H1 (cell line): ENCODE measurements around the gene BTBD16. TPM values are rescaled to one million over a fixed set of nuclear protein-coding genes. Genes with fewer than 3 reads are reported as not detected.

Experiments used
- CTCF ChIA-PET: fragments of 300-600 bp; sonication (Branson Sonifier 250); formaldehyde crosslinking; loops from one replicate; lab custom pipeline; 2021; ENCODE audit not compliant: partially characterized antibody; lab: Charles Lee
- POLR2A ChIA-PET: fragments of 300-600 bp; sonication (Branson Sonifier 250); formaldehyde crosslinking; loops from one replicate; lab custom pipeline; 2021; ENCODE audit warnings: inconsistent platforms; ENCODE audit not compliant: partially characterized antibody; lab: Charles Lee
- DNase-seq, 2 experiments: peaks; one replicate each; pipeline versions ENCODE4 v3.0.0 to v3.0.0-alpha.2; 2010 to 2022; ENCODE audit warnings: low spot score in 2 of 2, low read depth in 1 of 2, mixed read lengths in 1 of 2
- FAIRE-seq: peaks from 2 replicates; lab custom pipeline; 2011; peaks lifted over from hg19 to GRCh38; lab: Jason Lieb, UNC
- H2AFZ ChIP-seq: 2 replicates; pipeline ENCODE4 v1.8.1; 2012; ENCODE audit warnings: low read length, inconsistent platforms
- H2AK5ac ChIP-seq: 2 replicates; pipeline ENCODE4 v1.6.1; 2013; ENCODE audit warnings: low read depth, low read length
- H2BK120ac ChIP-seq: replicated peaks from 2 replicates; pipeline ENCODE3; 2013; ENCODE audit warnings: low read depth, low read length, inconsistent platforms
- H2BK12ac ChIP-seq: 2 replicates; pipeline ENCODE4 v1.6.1; 2013; ENCODE audit warnings: low read depth, low read length
- H2BK15ac ChIP-seq: 2 replicates; pipeline ENCODE4 v1.6.1; 2013; ENCODE audit warnings: low read length
- H2BK20ac ChIP-seq: 2 replicates; pipeline ENCODE4 v1.6.1; 2013; ENCODE audit warnings: low read length
- H2BK5ac ChIP-seq: 2 replicates; pipeline ENCODE4 v1.6.1; 2013; ENCODE audit warnings: low read depth, low read length
- H3K14ac ChIP-seq: 2 replicates; pipeline ENCODE4 v1.6.1; 2013; ENCODE audit warnings: inconsistent platforms; ENCODE audit not compliant: insufficient read length
- H3K18ac ChIP-seq: 2 replicates; pipeline ENCODE4 v1.6.1; 2013; ENCODE audit warnings: low read length; ENCODE audit errors: extremely low read depth
- H3K23ac ChIP-seq: 2 replicates; pipeline ENCODE4 v1.6.1; 2013; ENCODE audit warnings: inconsistent platforms; ENCODE audit not compliant: insufficient read length
- H3K23me2 ChIP-seq: 2 replicates; pipeline ENCODE4 v1.6.1; 2013; ENCODE audit warnings: low read depth, low read length
- H3K27ac ChIP-seq: 2 replicates; pipeline ENCODE4 v1.6.1; 2011; ENCODE audit warnings: low read depth, low read length, inconsistent platforms
- H3K27me3 ChIP-seq, 4 experiments: replicated peaks in 1 of 4; 1 replicate in 1 of 4; 2 replicates in 3 of 4; pipeline versions ENCODE4 v1.6.1 to v1.8.1; 2011 to 2013; ENCODE audit warnings: low read length in 3 of 4, mild to moderate bottlenecking in 3 of 4, inconsistent platforms in 2 of 4, mixed read lengths in 2 of 4, moderate library complexity in 1 of 4; ENCODE audit not compliant: control insufficient read depth in 3 of 4, insufficient read depth in 3 of 4; ENCODE audit errors: extremely low read depth in 1 of 4
- H3K36me3 ChIP-seq, 4 experiments: 2 replicates each; pipeline versions ENCODE4 v1.6.1 to v1.8.1; 2011 to 2013; ENCODE audit warnings: mild to moderate bottlenecking in 4 of 4, low read length in 3 of 4, moderate library complexity in 2 of 4, control low read depth in 1 of 4, inconsistent platforms in 1 of 4; ENCODE audit not compliant: insufficient read depth in 4 of 4, control insufficient read depth in 2 of 4
- H3K4ac ChIP-seq: replicated peaks from 2 replicates; pipeline ENCODE3; 2013; ENCODE audit warnings: low read length, low read depth, mixed read lengths, inconsistent platforms; ENCODE audit not compliant: insufficient read length
- H3K4me1 ChIP-seq, 4 experiments: replicated peaks in 1 of 4; 1 replicate in 1 of 4; 2 replicates in 3 of 4; pipeline versions ENCODE4 v1.6.1 to v1.8.1; 2011 to 2013; ENCODE audit warnings: low read length in 3 of 4, inconsistent platforms in 2 of 4, mixed read lengths in 1 of 4; ENCODE audit not compliant: insufficient read depth in 4 of 4, control insufficient read depth in 3 of 4
- H3K4me2 ChIP-seq, 2 experiments: 2 replicates each; pipeline versions ENCODE4 v1.6.1 to v1.8.1; 2011 to 2013; ENCODE audit warnings: low read depth in 2 of 2, low read length in 2 of 2, control low read depth in 1 of 2, inconsistent platforms in 1 of 2, mild to moderate bottlenecking in 1 of 2; ENCODE audit not compliant: insufficient read depth in 1 of 2
- H3K4me3 ChIP-seq, 4 experiments: fragments of 200-600, 300-600 bp in 1 of 4; sonication (generic), shearing (Covaris generic), sonication (Bioruptor Twin) in 1 of 4; 2 replicates each; pipeline versions ENCODE4 v1.5.1 to v1.8.1; 2011 to 2016; ENCODE audit warnings: low read length in 4 of 4, low read depth in 3 of 4, control low read depth in 2 of 4, inconsistent platforms in 2 of 4, mild to moderate bottlenecking in 2 of 4, mixed read lengths in 1 of 4, moderate library complexity in 1 of 4; ENCODE audit not compliant: insufficient read depth in 2 of 4; ENCODE audit errors: extremely low read depth in 1 of 4
- H3K56ac ChIP-seq: replicated peaks from 2 replicates; pipeline ENCODE3; 2013; ENCODE audit warnings: low read depth, mild to moderate bottlenecking, mixed read lengths, low read length, inconsistent platforms; ENCODE audit not compliant: insufficient read length
- H3K79me1 ChIP-seq: 2 replicates; pipeline ENCODE4 v1.6.1; 2013; ENCODE audit warnings: low read depth, low read length, control low read depth
- H3K79me2 ChIP-seq, 2 experiments: 2 replicates each; pipeline versions ENCODE4 v1.6.1 to v1.8.1; 2012 to 2013; ENCODE audit warnings: low read length in 2 of 2, mild to moderate bottlenecking in 2 of 2, inconsistent platforms in 1 of 2; ENCODE audit not compliant: insufficient read depth in 2 of 2, control insufficient read depth in 1 of 2
- H3K9ac ChIP-seq, 4 experiments: replicated peaks in 1 of 4; 1 replicate in 1 of 4; 2 replicates in 3 of 4; pipeline versions ENCODE4 v1.6.1 to v1.8.1; 2011 to 2013; ENCODE audit warnings: low read depth in 3 of 4, low read length in 3 of 4, control low read depth in 2 of 4, mild to moderate bottlenecking in 2 of 4, moderate library complexity in 2 of 4, inconsistent platforms in 1 of 4; ENCODE audit errors: extremely low read depth in 1 of 4
- H3K9me3 ChIP-seq, 2 experiments: 2 replicates each; pipeline versions ENCODE4 v1.6.1 to v1.8.1; 2012 to 2013; ENCODE audit warnings: mild to moderate bottlenecking in 2 of 2, moderate library complexity in 2 of 2, control low read depth in 1 of 2, inconsistent platforms in 1 of 2, low read depth in 1 of 2, low read length in 1 of 2, mixed read lengths in 1 of 2; ENCODE audit not compliant: insufficient read depth in 2 of 2
- H4K20me1 ChIP-seq, 2 experiments: replicated peaks in 1 of 2; 2 replicates each; pipeline versions ENCODE3 to v1.8.1; 2011 to 2013; ENCODE audit warnings: inconsistent platforms in 2 of 2, low read length in 2 of 2, mild to moderate bottlenecking in 1 of 2; ENCODE audit not compliant: insufficient read depth in 2 of 2, control insufficient read depth in 1 of 2
- H4K5ac ChIP-seq: 2 replicates; pipeline ENCODE4 v1.6.1; 2013; ENCODE audit warnings: low read length, low read depth, mixed read lengths, inconsistent platforms; ENCODE audit not compliant: insufficient read length
- H4K8ac ChIP-seq: 2 replicates; pipeline ENCODE4 v1.8.0; 2013; ENCODE audit warnings: mild to moderate bottlenecking, moderate library complexity, low read length, inconsistent platforms; ENCODE audit not compliant: insufficient read depth; ENCODE audit errors: extremely low read depth
- H4K91ac ChIP-seq: replicated peaks from 2 replicates; pipeline ENCODE3; 2013; ENCODE audit warnings: low read length, mixed read lengths, inconsistent platforms; ENCODE audit not compliant: insufficient read length
- POU5F1 ChIP-seq: IDR thresholded peaks from 2 replicates; pipeline ENCODE4 v1.6.1; 2011; ENCODE audit warnings: low read depth, mild to moderate bottlenecking, low read length, moderate library complexity
- WGBS, 2 experiments: shearing (Covaris generic) in 1 of 2; methylation state at CpG; one replicate each; pipeline versions ENCODE4 v1.1.6 to v1.1.7; 2013 to 2015; ENCODE audit warnings: low lambda C conversion rate in 2 of 2, mixed read lengths in 2 of 2, inconsistent platforms in 1 of 2, low coverage in 1 of 2, missing lambda C conversion rate in 1 of 2; ENCODE audit not compliant: insufficient replicate concordance in 2 of 2, insufficient coverage in 1 of 2, insufficient read length in 1 of 2; ENCODE audit errors: extremely low coverage in 1 of 2, missing lambda C conversion rate in 1 of 2; 5-methylcytosine and 5-hydroxymethylcytosine counted together
- polyA plus RNA-seq, 7 experiments: library from polyadenylated mRNA; depleted of rRNA in 3 of 7; stranded (reverse) in 5 of 7; unstranded in 2 of 7; fragments of >200 nt in 5 of 7; fragments of 200-250 nt in 2 of 7; gene quantifications; 1 replicate in 5 of 7; 2 replicates in 1 of 7; 4 replicates in 1 of 7; pipeline versions ENCODE4 v1.2.1 to v1.2.3, GENCODE V29; 2011 to 2013; ENCODE audit warnings: missing spikeins in 2 of 7, mixed read lengths in 2 of 7
- total RNA-seq: library from RNA; stranded (reverse); fragmentation: NEBNext Ultra II Directional; extraction: Animal tissue kit (Norgen Biotek cat#: 25700); gene quantifications from 2 replicates; pipeline ENCODE4 v1.2.1, GENCODE V29; 2021

The BTBD16 gene
- total and polyA plus RNA-seq, 2 of the 8 experiments (the other 6 are each of a cell fraction or from before 2014, with no cell fraction given) = 0.05 TPM; not detected in 1

- FAIRE-seq = no peak
- DNase-seq = no peak
- no peak overlapping the region for H3K27ac ChIP-seq
Observed at GRCh38 chr10:122336332-122336731, 65.2 kb downstream of the BTBD16 start.

More at GRCh38 chr10:122336332-122336731, 65.2 kb downstream of the BTBD16 start:
- CTCF ChIA-PET = interaction anchor here (0.6 to 1.4 kb wide), 3 partner anchors 20 to 282 kb away, joined by 3 to 7 read pairs (median 3); no protein-coding TSS in a partner anchor
- H3K23me2 ChIP-seq = no peaks in the 10 kb centered on the region
- peaks cover 0 to 4% (median 3%) of the 10 kb centered on the region in 4 experiments; a peak in 5 of 7 replicates for H3K4me1 ChIP-seq
- no peak overlapping the region for H3K23ac ChIP-seq
- no peak overlapping the region for H4K5ac ChIP-seq
- no peak overlapping the region for H3K4me2 ChIP-seq
- no peak overlapping the region for H3K56ac ChIP-seq
- no peak overlapping the region for H3K4me3 ChIP-seq
- 89% methylated on average over 10 of the region's 10 CpGs; no CpG with 5 or more reads in 1 of the 2 experiments for WGBS, 2 experiments
- H4K20me1 ChIP-seq = no peaks in the 10 kb centered on the region
- H2BK120ac ChIP-seq = no peak overlapping the region
- no peaks in the 10 kb centered on the region for H3K36me3 ChIP-seq
- 0 out of 2 replicates have a peak overlapping the region, but pooled peaks have one; percentile 64 for H2AFZ ChIP-seq
- no peak overlapping the region for H2AK5ac ChIP-seq
- H4K8ac ChIP-seq = no peak overlapping the region; the same call in 1 of the 2 replicates
- H4K91ac ChIP-seq = no peak overlapping the region
- H3K79me1 ChIP-seq = no peaks in the 10 kb centered on the region
- no peaks in the 10 kb centered on the region for H3K27me3 ChIP-seq
- H3K79me2 ChIP-seq = no peaks in the 10 kb centered on the region
- POLR2A ChIA-PET = no interaction called here
- no peak for TF ChIP-seq POU5F1
- H3K9ac ChIP-seq = no peak overlapping the region
- no peak overlapping the region; the same call in 1 of the 2 replicates for H2BK15ac ChIP-seq
- H3K4ac ChIP-seq = no peak overlapping the region
- H2BK20ac ChIP-seq = no peak overlapping the region
- H3K18ac ChIP-seq = no peak overlapping the region
- no peak overlapping the region for H3K14ac ChIP-seq
- H2BK5ac ChIP-seq = no peak overlapping the region
- H2BK12ac ChIP-seq = no peak overlapping the region
- no peaks in the 10 kb centered on the region for H3K9me3 ChIP-seq
